Ovary (tissue), 3 donors: ENCODE results near the gene REM2.

ENCODE experiments used
- CTCF ChIP-seq, 3 donors: fragments of 450-650 bp in 2 of 3; fragments of 200-600 bp in 1 of 3; IDR thresholded peaks; one replicate each; pipeline versions ENCODE4 v1.5.1 to v1.8.0; 2016 to 2022; ENCODE audit warnings: antibody characterized with exemption in 3 of 3, mild to moderate bottlenecking in 1 of 3
- EP300 ChIP-seq: sonication (generic); formaldehyde crosslinking; IDR thresholded peaks from one replicate; pipeline ENCODE4 v1.6.1; 2017; ENCODE audit warnings: antibody characterized with exemption
- POLR2A ChIP-seq: fragments of 450-650 bp; IDR thresholded peaks from one replicate; pipeline ENCODE4 v1.6.1; 2017; ENCODE audit warnings: antibody characterized with exemption, mild to moderate bottlenecking, moderate library complexity
- donor health status: DM: no; HTN: no; CAD: no.

- no peak for TF ChIP-seq CTCF (IDR thresholded peaks at IDR 0.05)
- no peak for TF ChIP-seq POLR2A
- TF ChIP-seq EP300 = no peak
Observed at GRCh38 chr14:22884738-22885523, 1.9 kb downstream of the REM2 start.
